Gastrocnemius medialis (tissue), 4 donors: ENCODE data around the gene RIPK3. TPM values are rescaled to one million over a fixed set of nuclear protein-coding genes. Genes with fewer than 3 reads are reported as not detected.
"Not testable (repeated sequence)": the region's sequence is repeated elsewhere in the genome, so short reads cannot be mapped to it uniquely, and the experiment has no call there.

Source experiments
- ATAC-seq, 2 donors: fragments of 150-250 bp; one replicate each; pipeline ENCODE4 v1.9.1; 2016
- DNase-seq, 2 donors: peaks; one replicate each; pipeline ENCODE4 v3.0.0-alpha.2; 2019
- H3K27ac ChIP-seq, 4 donors: fragments of 200-600 bp; sonication (generic); 1 replicate in 1 of 4; 2 replicates in 3 of 4; pipeline ENCODE4 v1.5.1; 2016 to 2018; ENCODE audit warnings: mild to moderate bottlenecking in 2 of 4, moderate library complexity in 1 of 4
- H3K27me3 ChIP-seq, 3 donors: fragments of 200-600 bp; sonication (generic) in 2 of 3; 1 replicate in 1 of 3; 2 replicates in 2 of 3; pipeline versions ENCODE4 v1.5.1 to v1.6.0; 2016 to 2019; ENCODE audit warnings: mild to moderate bottlenecking in 1 of 3, moderate library complexity in 1 of 3
- H3K36me3 ChIP-seq, 2 donors: fragments of 200-600 bp; sonication (generic) in 1 of 2; one replicate each; pipeline ENCODE4 v1.5.1; 2017 to 2018
- H3K4me1 ChIP-seq, 2 donors: fragments of 200-600 bp; sonication (generic) in 1 of 2; one replicate each; pipeline ENCODE4 v1.5.1; 2016 to 2017; ENCODE audit warnings: mild to moderate bottlenecking in 2 of 2
- H3K4me3 ChIP-seq, 4 donors: fragments of 200-600 bp; sonication (generic) in 3 of 4; 1 replicate in 1 of 4; 2 replicates in 3 of 4; pipeline ENCODE4 v1.5.1; 2016 to 2019; ENCODE audit warnings: mild to moderate bottlenecking in 2 of 4
- H3K9me3 ChIP-seq, 3 donors: fragments of 200-600 bp; sonication (generic) in 2 of 3; 1 replicate in 1 of 3; 2 replicates in 2 of 3; pipeline ENCODE4 v1.5.1; 2016 to 2019
- CTCF ChIP-seq, 5 experiments: fragments of 450-650 bp in 3 of 5; fragments of 200-600 bp in 2 of 5; sonication (generic) in 2 of 5; IDR thresholded peaks in 4 of 5; conservative IDR thresholded peaks in 1 of 5; 1 replicate in 4 of 5; 2 replicates in 1 of 5; pipeline ENCODE4 v1.5.1; 2016 to 2019; ENCODE audit warnings: antibody characterized with exemption in 5 of 5, mild to moderate bottlenecking in 3 of 5, moderate library complexity in 3 of 5
- POLR2A ChIP-seq, 2 donors: fragments of 450-650 bp; IDR thresholded peaks; one replicate each; pipeline ENCODE4 v1.6.1; 2017; ENCODE audit warnings: antibody characterized with exemption in 2 of 2, mild to moderate bottlenecking in 2 of 2, moderate library complexity in 2 of 2
- in situ Hi-C, 4 donors: fragments of 200-750 bp; cut with MboI; loops; one replicate each; pipeline versions ENCODE4 v1.15.0 to v1.8.0; 2017; ENCODE audit warnings: low sequenced_read_pairs in 4 of 4
- intact Hi-C: fragments of 100-400 bp; cut with DNase I; formaldehyde crosslinking; loops from one replicate; pipeline ENCODE4 v1.15.1; 2023; ENCODE audit warnings: low total_unique reads
- total RNA-seq, 4 donors: library from RNA; depleted of rRNA; stranded (reverse); fragments of >200 nt; gene quantifications; one replicate each; pipeline versions ENCODE4 v1.1.0 to v1.2.3, GENCODE V29; 2016

RIPK3 gene
- total RNA-seq, result 1 to 10 TPM in 2 of 4 donors, under 1 TPM in 2; 0.66 to 1.6 (median 0.97) TPM

- H3K4me1 ChIP-seq, result peaks cover 0 to 2% of the 10 kb centered on the region in 2 donors
- ATAC-seq (no peak), DNase-seq (no peak)
- TF ChIP-seq CTCF (IDR thresholded peaks at IDR 0.05 in 4 of 5, conservative IDR thresholded peaks at IDR 0.05 in 1 of 5), result no peak
- TF ChIP-seq POLR2A (IDR thresholded peaks at IDR 0.05), result no peak
- H3K36me3 ChIP-seq, result no peaks in the 10 kb centered on the region
- in situ Hi-C loops, result loop anchor here in 1 of 4 donors (10.0 kb wide), 1 partner anchor 95 kb away; no protein-coding TSS in a partner anchor
- peaks cover 6 to 37% (median 32%) of the 10 kb centered on the region in 3 donors for H3K27me3 ChIP-seq
- intact Hi-C loops, result no loop called here
- peak within 1 kb of the TSS; percentile 33 to 54 (median 52) for H3K4me3 ChIP-seq
- H3K9me3 ChIP-seq, result no peaks in the 10 kb centered on the region
- H3K27ac ChIP-seq, result peak within 1 kb of the TSS in 3 of 4 donors; percentile 43 to 62 (median 59)
These were observed at the start of gene RIPK3 for GRCh38 chr14:24339284-24340151. Gene RIPK3 (minus strand): TSS chr14:24339991. CDS start chr14:24339826, 165 bp downstream.

GRCh38 chr14:24389226-24389848 is 49.5 kb upstream of the RIPK3 start:
- no peak overlapping the region for H3K4me3 ChIP-seq
- no peak for ATAC-seq
- no peaks in the 10 kb centered on the region for H3K36me3 ChIP-seq
- TF ChIP-seq CTCF (IDR thresholded peaks at IDR 0.05 in 4 of 5, conservative IDR thresholded peaks at IDR 0.05 in 1 of 5), result no peak
- TF ChIP-seq POLR2A (IDR thresholded peaks at IDR 0.05), result no peak
- peaks cover 7 to 13% (median 12%) of the 10 kb centered on the region in 3 donors for H3K27me3 ChIP-seq
- H3K4me1 ChIP-seq, result no peaks in the 10 kb centered on the region
- intact Hi-C loops, result no loop called here
- H3K9me3 ChIP-seq, result no peaks in the 10 kb centered on the region
- DNase-seq, result no peak
- H3K27ac ChIP-seq, result no peak overlapping the region
- in situ Hi-C loops, result no loop called here

GRCh38 chr14:24388474-24389179 is 48.8 kb upstream of the RIPK3 start:
- H3K9me3 ChIP-seq, result no peaks in the 10 kb centered on the region
- H3K4me3 ChIP-seq, result no peak overlapping the region
- intact Hi-C loops (no loop called here), in situ Hi-C loops (no loop called here)
- H3K36me3 ChIP-seq, result no peaks in the 10 kb centered on the region
- TF ChIP-seq POLR2A (IDR thresholded peaks at IDR 0.05) (no peak), CTCF (IDR thresholded peaks at IDR 0.05 in 4 of 5, conservative IDR thresholded peaks at IDR 0.05 in 1 of 5) (no peak)
- ATAC-seq, result no peak
- DNase-seq, result no peak
- H3K27ac ChIP-seq, result no peak overlapping the region
- no peaks in the 10 kb centered on the region for H3K4me1 ChIP-seq
- H3K27me3 ChIP-seq, result peaks cover 7 to 13% (median 12%) of the 10 kb centered on the region in 3 donors

GRCh38 chr14:24387579-24387978 is 47.8 kb upstream of the RIPK3 start:
- H3K4me3 ChIP-seq, H3K36me3 ChIP-seq, H3K4me1 ChIP-seq, H3K9me3 ChIP-seq, in situ Hi-C loops, intact Hi-C loops, H3K27ac ChIP-seq, ATAC-seq, DNase-seq: not testable (repeated sequence)
- peaks cover 7 to 13% (median 9%) of the 10 kb centered on the region in 3 donors for H3K27me3 ChIP-seq

GRCh38 chr14:24387009-24387345 is 47.2 kb upstream of the RIPK3 start:
- in situ Hi-C loops, result no loop called here

More at GRCh38 chr14:24387009-24387345, 47.2 kb upstream of the RIPK3 start:
- TF ChIP-seq CTCF (IDR thresholded peaks at IDR 0.05 in 4 of 5, conservative IDR thresholded peaks at IDR 0.05 in 1 of 5) (no peak), POLR2A (IDR thresholded peaks at IDR 0.05) (no peak)
- ATAC-seq (no peak), DNase-seq (no peak)
- H3K4me3 ChIP-seq, result no peak overlapping the region
- H3K36me3 ChIP-seq, result no peaks in the 10 kb centered on the region
- H3K27me3 ChIP-seq, result peaks cover 7 to 9% (median 7%) of the 10 kb centered on the region in 3 donors
- H3K27ac ChIP-seq, result no peak overlapping the region
- intact Hi-C loops, result no loop called here
- H3K4me1 ChIP-seq, result no peaks in the 10 kb centered on the region
- H3K9me3 ChIP-seq, result no peaks in the 10 kb centered on the region
